WI38 (cell line): ENCODE measurements around the gene RTBDN.
A peak's percentile ranks its signal among the peaks of the same experiment; 100 is the strongest.

Experiments used
- H3K4me3 ChIP-seq: 2 replicates; pipeline ENCODE4 v1.5.1; 2011; ENCODE audit warnings: low read depth, mild to moderate bottlenecking, control low read depth, low read length
- CTCF ChIP-seq: IDR thresholded peaks from 2 replicates; pipeline ENCODE4 v1.5.1; 2012; ENCODE audit warnings: low read depth, mild to moderate bottlenecking, control low read depth, low read length

RTBDN gene

DNA sequence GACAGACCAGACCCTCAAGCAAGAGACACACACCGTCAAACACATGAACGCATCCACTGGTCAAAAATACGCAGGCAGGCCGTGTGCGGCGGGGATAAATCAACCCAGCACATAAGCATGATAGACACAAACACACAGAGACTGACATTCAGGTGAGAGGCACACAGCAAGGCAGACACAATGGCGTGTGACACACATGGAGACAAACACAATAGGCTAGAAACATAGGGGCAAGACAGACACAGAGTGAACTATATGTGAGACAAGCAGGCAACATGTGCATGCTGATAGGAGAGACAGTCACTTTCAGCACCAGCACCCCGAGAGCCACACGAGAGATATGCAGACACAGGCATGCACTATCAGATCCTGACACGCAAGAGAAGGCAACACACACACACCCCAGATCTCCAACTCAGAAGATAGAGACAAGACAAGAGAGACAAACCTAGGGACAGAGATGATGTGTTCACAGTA is 49.9 kb downstream of the RTBDN start:
- TF ChIP-seq CTCF: no peak

DNA sequence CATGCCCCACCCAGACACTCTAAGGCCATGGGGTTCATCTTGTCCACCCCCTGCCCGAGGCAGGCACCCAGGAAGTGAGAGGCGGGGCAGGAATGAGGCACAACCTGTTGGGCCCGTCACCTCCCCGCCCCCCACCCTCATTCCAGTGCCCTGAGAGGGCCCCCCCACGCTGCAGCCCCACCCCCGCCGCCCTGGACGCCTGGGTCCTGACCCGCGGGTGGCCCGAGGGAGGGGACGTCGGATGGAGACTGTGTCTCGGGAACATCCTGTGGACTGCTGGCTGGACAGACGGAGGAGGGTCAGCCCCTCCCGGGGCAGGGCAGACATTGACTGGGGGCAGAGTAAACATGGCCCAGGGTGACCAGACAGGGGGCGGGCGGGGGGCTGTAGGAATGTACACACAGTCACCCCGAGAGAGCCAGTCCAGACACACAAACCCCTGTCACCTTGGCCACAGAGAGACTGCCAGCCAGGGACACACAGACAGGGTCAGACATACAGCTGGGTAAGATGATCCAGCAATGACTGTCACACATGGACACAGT is 50.5 kb downstream of the RTBDN start:
- no peak for TF ChIP-seq CTCF
- H3K4me3 ChIP-seq: no peak overlapping the region

More for the DNA sequence above, 49.9 kb downstream of the RTBDN start:
- no peak overlapping the region for H3K4me3 ChIP-seq

- no peak overlapping the region for H3K4me3 ChIP-seq
- TF ChIP-seq CTCF: no peak
Observed at GRCh38 chr19:12783291-12783848, 51.0 kb downstream of the RTBDN start.

DNA sequence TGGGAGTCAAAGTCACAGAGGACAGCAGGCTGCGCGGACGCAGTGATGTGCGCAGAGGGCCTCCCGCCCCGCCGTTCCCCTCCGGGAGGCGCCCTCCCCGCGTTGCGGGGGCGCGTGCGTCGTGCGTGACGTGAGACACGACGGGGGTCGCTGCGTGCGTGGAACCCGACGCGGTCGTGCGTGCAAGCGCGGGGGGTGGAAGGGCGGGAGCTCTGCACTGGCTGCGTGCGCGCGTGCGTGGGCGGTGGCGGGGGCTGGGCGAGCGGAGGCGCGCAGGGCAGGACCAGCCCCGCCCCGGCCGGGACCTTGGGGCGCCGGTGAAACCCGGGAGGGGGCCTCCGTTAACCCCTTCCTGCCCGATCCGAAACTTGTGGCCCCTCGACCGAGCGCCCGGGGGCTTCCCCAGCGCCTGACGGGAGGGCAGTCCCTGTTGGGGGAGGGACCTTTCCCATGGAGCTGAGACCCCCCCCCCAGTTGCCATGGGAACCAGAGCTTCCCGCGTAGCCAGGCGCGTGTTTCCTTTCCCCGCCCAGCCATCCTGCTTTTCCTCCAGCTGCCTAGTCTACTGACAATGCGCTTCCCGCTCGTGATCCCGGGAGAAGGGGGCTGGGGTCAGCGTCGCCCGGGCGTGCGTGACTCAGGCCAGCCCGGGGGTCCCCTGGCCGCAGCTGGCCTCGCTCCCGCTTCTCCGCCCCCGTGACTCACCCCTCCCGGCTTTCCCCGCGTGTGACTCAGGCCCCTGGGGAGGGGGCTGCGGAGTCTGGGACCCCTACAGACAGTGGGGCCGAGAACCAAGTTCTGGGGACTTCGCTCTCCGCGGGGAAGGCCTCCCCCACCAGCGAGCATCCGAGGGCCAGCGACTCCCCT is 51.7 kb downstream of the RTBDN start:
- TF ChIP-seq CTCF: no peak

GRCh38 chr19:12782174-12782423 is 52.3 kb downstream of the RTBDN start:
- peak overlapping the region; percentile 53 for H3K4me3 ChIP-seq
- no peak for TF ChIP-seq CTCF

More for the DNA sequence above, 51.7 kb downstream of the RTBDN start:
- peak overlapping the region; percentile 53 for H3K4me3 ChIP-seq

DNA sequence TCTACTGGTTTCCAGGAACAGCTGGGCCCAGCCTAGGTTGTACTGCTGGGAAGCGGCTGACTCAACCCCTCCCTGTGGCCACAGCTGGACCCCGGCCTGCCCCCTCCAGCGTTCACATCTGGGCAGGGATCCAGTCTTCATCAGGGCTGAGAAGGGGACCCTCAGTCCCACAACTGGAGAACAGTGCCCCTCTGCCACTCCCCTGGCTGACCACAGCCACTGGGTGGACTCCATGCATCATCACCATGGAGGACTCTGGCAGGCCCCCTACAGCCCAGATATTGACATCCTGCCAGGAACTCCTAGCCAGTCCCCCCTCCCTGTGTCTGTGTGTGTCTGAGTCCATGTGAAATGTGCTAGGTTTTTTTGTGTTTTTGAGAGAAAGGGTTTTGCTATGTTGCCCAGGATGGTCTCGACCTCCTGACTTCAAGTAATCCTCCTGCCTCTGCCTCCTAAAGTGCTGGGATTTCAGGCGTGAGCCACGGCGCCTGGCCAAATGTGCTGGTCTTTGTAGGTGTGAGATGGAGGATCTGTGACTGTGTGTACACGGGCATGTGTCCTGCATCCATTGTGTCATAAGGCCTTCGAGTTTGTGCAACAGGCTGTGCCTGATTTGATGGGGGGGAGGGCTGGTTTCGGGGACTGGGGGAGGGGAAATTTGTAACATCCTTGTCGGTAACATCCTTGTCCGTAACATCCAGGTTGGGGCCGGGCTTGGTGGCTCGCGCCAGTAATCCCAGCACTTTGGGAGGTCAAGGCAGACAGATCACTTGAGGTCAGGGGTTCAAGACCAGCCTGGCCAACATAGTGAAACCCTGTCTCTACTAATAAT is 55.0 kb downstream of the RTBDN start:
- peak overlapping the region; percentile 64 for H3K4me3 ChIP-seq
- TF ChIP-seq CTCF: no peak
